ENCODE data around the gene CAMK4. TPM values are rescaled to one million over a fixed set of nuclear protein-coding genes. Genes with fewer than 3 reads are reported as not detected.

Gene CAMK4
- total and polyA plus RNA-seq, 4 donors, result 0.27 to 1.4 (median 1.2) TPM

- no peak overlapping the region for H3K27ac ChIP-seq (ENCODE audit: low read depth in 1 of 2, low read length in 2 of 2)
- no peaks in the 10 kb centered on the region for H3K4me1 ChIP-seq (ENCODE audit: control insufficient read depth in 4 of 4, insufficient read depth in 4 of 4, low read length in 3 of 4)
- no peak for DNase-seq (ENCODE audit: low spot score)
- no peak overlapping the region for H3K4me3 ChIP-seq (ENCODE audit: low read depth in 1 of 3, low read length in 3 of 3)
- H3K36me3 ChIP-seq (ENCODE audit: control insufficient read depth in 4 of 4, insufficient read depth in 3 of 4, low read depth in 1 of 4, low read length in 3 of 4), result no peaks in the 10 kb centered on the region
- TF ChIP-seq CTCF (IDR thresholded peaks at IDR 0.05; ENCODE audit: low read depth, low read length, missing input control) (no peak), MAX (IDR thresholded peaks at IDR 0.05) (no peak), ATF3 (IDR thresholded peaks at IDR 0.05) (no peak), NR2F2 (IDR thresholded peaks at IDR 0.05) (no peak), REST (IDR thresholded peaks at IDR 0.05) (no peak), GABPA (IDR thresholded peaks at IDR 0.05 in 1 of 2, conservative IDR thresholded peaks at IDR 0.05 in 1 of 2) (no peak), YY1 (IDR thresholded peaks at IDR 0.05) (no peak), RXRA (IDR thresholded peaks at IDR 0.05) (no peak), FOXA1 (IDR thresholded peaks at IDR 0.05) (no peak), TAF1 (conservative IDR thresholded peaks at IDR 0.05) (no peak), ZBTB33 (IDR thresholded peaks at IDR 0.05) (no peak), HNF4G (IDR thresholded peaks at IDR 0.05) (no peak), EGR1 (IDR thresholded peaks at IDR 0.05; ENCODE audit: low read depth in 2 of 2) (no peak), FOXA2 (IDR thresholded peaks at IDR 0.05) (no peak), RAD21 (IDR thresholded peaks at IDR 0.05) (no peak), SP1 (IDR thresholded peaks at IDR 0.05) (no peak)
- 77% methylated on average over 1 of the region's 1 CpG for WGBS
- H3K9me3 ChIP-seq (ENCODE audit: control insufficient read depth in 4 of 4, low read length in 3 of 4), result no peaks in the 10 kb centered on the region
- peaks cover 0 to 2% (median 0%) of the 10 kb centered on the region in 4 donors for H3K27me3 ChIP-seq (ENCODE audit: control insufficient read depth in 4 of 4, insufficient read depth in 4 of 4, low read length in 3 of 4)
- no peak overlapping the region for H3K9ac ChIP-seq (ENCODE audit: low read depth in 1 of 2, low read length in 2 of 2)
Measured at GRCh38 chr5:111187079-111187478, 37.1 kb upstream of the CAMK4 start.

GRCh38 chr5:111194053-111194452 lies 30.1 kb upstream of the CAMK4 start:
- Histone ChIP-seq H3K4me3 (ENCODE audit: low read depth in 1 of 3, low read length in 3 of 3) (no peak overlapping the region), H3K27me3 (ENCODE audit: control insufficient read depth in 4 of 4, insufficient read depth in 4 of 4, low read length in 3 of 4) (peaks cover 0 to 2% (median 0%) of the 10 kb centered on the region in 4 donors), H3K36me3 (ENCODE audit: control insufficient read depth in 4 of 4, insufficient read depth in 3 of 4, low read depth in 1 of 4, low read length in 3 of 4) (no peaks in the 10 kb centered on the region), H3K4me1 (ENCODE audit: control insufficient read depth in 4 of 4, insufficient read depth in 4 of 4, low read length in 3 of 4) (peaks cover 0 to 2% (median 0%) of the 10 kb centered on the region in 4 donors), H3K27ac (ENCODE audit: low read depth in 1 of 2, low read length in 2 of 2) (no peak overlapping the region), H3K9me3 (ENCODE audit: control insufficient read depth in 4 of 4, low read length in 3 of 4) (no peaks in the 10 kb centered on the region), H3K9ac (ENCODE audit: low read depth in 1 of 2, low read length in 2 of 2) (no peak overlapping the region)
- no peak for TF ChIP-seq ATF3 (IDR thresholded peaks at IDR 0.05)
- no peak for TF ChIP-seq EGR1 (IDR thresholded peaks at IDR 0.05; ENCODE audit: low read depth in 2 of 2)
- no peak for TF ChIP-seq HNF4G (IDR thresholded peaks at IDR 0.05)
- no peak for TF ChIP-seq ZBTB33 (IDR thresholded peaks at IDR 0.05)
- TF ChIP-seq TAF1 (conservative IDR thresholded peaks at IDR 0.05), result no peak
- DNase-seq (ENCODE audit: low spot score), result no peak
- 48% methylated on average over 1 of the region's 1 CpG for WGBS
